Activated naive CD8-positive, alpha-beta T cell treated with anti-CD3 and anti-CD28 coated beads for 36 hours (primary cell): ENCODE measurements around the gene CAST. TPM values are rescaled to one million over a fixed set of nuclear protein-coding genes. Genes with fewer than 3 reads are reported as not detected.

Source experiments
- DNase-seq: peaks from one replicate; pipeline ENCODE4 v3.0.0; 2021
- H3K27ac Mint-ChIP-seq: one replicate; pipeline ENCODE4 v1.8.0; 2022; ENCODE audit warnings: mild to moderate bottlenecking, moderate library complexity, mixed read lengths
- H3K27me3 Mint-ChIP-seq: one replicate; pipeline ENCODE4 v1.8.0; 2022; ENCODE audit warnings: mild to moderate bottlenecking, mixed read lengths
- H3K36me3 Mint-ChIP-seq: one replicate; pipeline ENCODE4 v1.8.0; 2021; ENCODE audit warnings: mild to moderate bottlenecking, mixed read lengths
- H3K4me1 Mint-ChIP-seq: one replicate; pipeline ENCODE4 v1.8.0; 2021; ENCODE audit warnings: mixed read lengths
- H3K4me3 Mint-ChIP-seq: one replicate; pipeline ENCODE4 v1.8.0; 2022; ENCODE audit warnings: mild to moderate bottlenecking, moderate library complexity, mixed read lengths
- H3K9me3 Mint-ChIP-seq: one replicate; pipeline ENCODE4 v1.8.0; 2022; ENCODE audit warnings: mixed read lengths
- total RNA-seq, 2 experiments: library from RNA; stranded (reverse); gene quantifications; one replicate each; pipeline ENCODE4 v1.2.3, GENCODE V29; 2021

CAST gene
- total RNA-seq, 2 experiments from 2014 or later = 121 to 123 TPM

GRCh38 chr5:96807075-96807654 lies 145.0 kb downstream of the CAST start:
- Mint-ChIP-seq H3K36me3 (peaks cover 36% of the 10 kb centered on the region), H3K4me3 (peak overlapping the region; percentile 93), H3K4me1 (peaks cover 68% of the 10 kb centered on the region), H3K27me3 (no peaks in the 10 kb centered on the region), H3K27ac (peak overlapping the region; percentile 99), H3K9me3 (no peaks in the 10 kb centered on the region)
- DNase-seq = peak; percentile 63

GRCh38 chr5:96808541-96808828 lies 146.3 kb downstream of the CAST start:
- Mint-ChIP-seq H3K9me3 (no peaks in the 10 kb centered on the region), H3K4me1 (peaks cover 68% of the 10 kb centered on the region), H3K4me3 (peak overlapping the region; percentile 93)

GRCh38 chr5:96808868-96809558 lies 146.8 kb downstream of the CAST start:
- DNase-seq = no peak
- peak overlapping the region; percentile 99 for H3K27ac Mint-ChIP-seq
- H3K36me3 Mint-ChIP-seq = peaks cover 21% of the 10 kb centered on the region
- H3K4me3 Mint-ChIP-seq = peak overlapping the region; percentile 93
- no peaks in the 10 kb centered on the region for H3K9me3 Mint-ChIP-seq
- no peaks in the 10 kb centered on the region for H3K27me3 Mint-ChIP-seq
- peaks cover 64% of the 10 kb centered on the region for H3K4me1 Mint-ChIP-seq

More at GRCh38 chr5:96808541-96808828, 146.3 kb downstream of the CAST start:
- H3K36me3 Mint-ChIP-seq = peaks cover 26% of the 10 kb centered on the region
- DNase-seq = no peak
- peak overlapping the region; percentile 99 for H3K27ac Mint-ChIP-seq
- H3K27me3 Mint-ChIP-seq = no peaks in the 10 kb centered on the region

GRCh38 chr5:96809921-96810320 lies 147.7 kb downstream of the CAST start:
- peak; percentile 43 for DNase-seq
- Mint-ChIP-seq H3K4me3 (peak overlapping the region; percentile 64), H3K36me3 (peaks cover 12% of the 10 kb centered on the region), H3K27ac (peak overlapping the region; percentile 67), H3K27me3 (no peaks in the 10 kb centered on the region), H3K9me3 (no peaks in the 10 kb centered on the region), H3K4me1 (peaks cover 65% of the 10 kb centered on the region)

GRCh38 chr5:96812851-96813250 lies 150.7 kb downstream of the CAST start:
- Mint-ChIP-seq H3K27me3 (no peaks in the 10 kb centered on the region), H3K4me3 (no peak overlapping the region), H3K9me3 (no peaks in the 10 kb centered on the region), H3K27ac (no peak overlapping the region), H3K4me1 (peaks cover 72% of the 10 kb centered on the region), H3K36me3 (no peaks in the 10 kb centered on the region)
- no peak for DNase-seq

- no peaks in the 10 kb centered on the region for H3K36me3 Mint-ChIP-seq
- no peak for DNase-seq
- peaks cover 69% of the 10 kb centered on the region for H3K4me1 Mint-ChIP-seq
- H3K27me3 Mint-ChIP-seq = no peaks in the 10 kb centered on the region
- H3K9me3 Mint-ChIP-seq = no peaks in the 10 kb centered on the region
- H3K27ac Mint-ChIP-seq = no peak overlapping the region
- H3K4me3 Mint-ChIP-seq = no peak overlapping the region
Observed at GRCh38 chr5:96814041-96814440, 151.9 kb downstream of the CAST start.

- Mint-ChIP-seq H3K4me3 (peak overlapping the region; percentile 83), H3K9me3 (no peaks in the 10 kb centered on the region), H3K36me3 (no peaks in the 10 kb centered on the region), H3K4me1 (peaks cover 74% of the 10 kb centered on the region), H3K27me3 (no peaks in the 10 kb centered on the region), H3K27ac (peak overlapping the region; percentile 93)
- peak; percentile 62 for DNase-seq
Observed at GRCh38 chr5:96816411-96816939, 154.3 kb downstream of the CAST start.

- H3K27me3 Mint-ChIP-seq = no peaks in the 10 kb centered on the region
- no peaks in the 10 kb centered on the region for H3K36me3 Mint-ChIP-seq
- H3K4me1 Mint-ChIP-seq = peaks cover 74% of the 10 kb centered on the region
- DNase-seq = no peak
- peak overlapping the region; percentile 93 for H3K27ac Mint-ChIP-seq
- H3K4me3 Mint-ChIP-seq = peak overlapping the region; percentile 83
- no peaks in the 10 kb centered on the region for H3K9me3 Mint-ChIP-seq
Observed at GRCh38 chr5:96816991-96817390, 154.8 kb downstream of the CAST start.

- DNase-seq = no peak
Observed at GRCh38 chr5:96817506-96817905, 155.3 kb downstream of the CAST start.

GRCh38 chr5:96818125-96818788 lies 156.1 kb downstream of the CAST start:
- H3K36me3 Mint-ChIP-seq = no peaks in the 10 kb centered on the region
- H3K27ac Mint-ChIP-seq = no peak overlapping the region
- H3K4me3 Mint-ChIP-seq = no peak overlapping the region
- no peak for DNase-seq
- H3K9me3 Mint-ChIP-seq = no peaks in the 10 kb centered on the region
- H3K4me1 Mint-ChIP-seq = peaks cover 69% of the 10 kb centered on the region
- H3K27me3 Mint-ChIP-seq = no peaks in the 10 kb centered on the region

More at GRCh38 chr5:96817506-96817905, 155.3 kb downstream of the CAST start:
- H3K4me3 Mint-ChIP-seq = peak overlapping the region; percentile 83
- no peaks in the 10 kb centered on the region for H3K9me3 Mint-ChIP-seq
- H3K4me1 Mint-ChIP-seq = peaks cover 71% of the 10 kb centered on the region
- no peaks in the 10 kb centered on the region for H3K27me3 Mint-ChIP-seq
- peak overlapping the region; percentile 62 for H3K27ac Mint-ChIP-seq
- no peaks in the 10 kb centered on the region for H3K36me3 Mint-ChIP-seq

GRCh38 chr5:96819806-96820205 lies 157.6 kb downstream of the CAST start:
- Mint-ChIP-seq H3K36me3 (no peaks in the 10 kb centered on the region), H3K9me3 (no peaks in the 10 kb centered on the region), H3K4me3 (no peak overlapping the region), H3K4me1 (peaks cover 69% of the 10 kb centered on the region), H3K27me3 (no peaks in the 10 kb centered on the region), H3K27ac (no peak overlapping the region)
- no peak for DNase-seq

- Mint-ChIP-seq H3K27ac (no peak overlapping the region), H3K9me3 (no peaks in the 10 kb centered on the region), H3K4me3 (no peak overlapping the region), H3K27me3 (no peaks in the 10 kb centered on the region), H3K4me1 (peaks cover 63% of the 10 kb centered on the region), H3K36me3 (no peaks in the 10 kb centered on the region)
- DNase-seq = no peak
Observed at GRCh38 chr5:96821260-96821916, 159.2 kb downstream of the CAST start.

- H3K36me3 Mint-ChIP-seq = no peaks in the 10 kb centered on the region
- H3K27me3 Mint-ChIP-seq = no peaks in the 10 kb centered on the region
- no peak for DNase-seq
- H3K4me3 Mint-ChIP-seq = no peak overlapping the region
- H3K27ac Mint-ChIP-seq = no peak overlapping the region
- no peaks in the 10 kb centered on the region for H3K9me3 Mint-ChIP-seq
- peaks cover 52% of the 10 kb centered on the region for H3K4me1 Mint-ChIP-seq
Observed at GRCh38 chr5:96822686-96823459, 160.7 kb downstream of the CAST start.

GRCh38 chr5:96823900-96824380 lies 161.8 kb downstream of the CAST start:
- H3K4me1 Mint-ChIP-seq = peaks cover 45% of the 10 kb centered on the region
- H3K27me3 Mint-ChIP-seq = no peaks in the 10 kb centered on the region
- no peaks in the 10 kb centered on the region for H3K9me3 Mint-ChIP-seq
- no peak for DNase-seq
- H3K27ac Mint-ChIP-seq = no peak overlapping the region
- H3K36me3 Mint-ChIP-seq = no peaks in the 10 kb centered on the region
- no peak overlapping the region for H3K4me3 Mint-ChIP-seq
